HG03060 (cell line): ENCODE data around the gene SYT17.

Experiments
- ATAC-seq: cut with Tn5 transposase; IDR thresholded peaks from one replicate; pipeline ENCODE4 v1.9.1; 2021; ENCODE audit warnings: low read depth, moderate number of reproducible peaks; ENCODE audit not compliant: unreplicated experiment

Gene SYT17

GRCh38 chr16:19212059-19212458 lies 44.0 kb downstream of the SYT17 start:
- ATAC-seq, result no peak

DNA sequence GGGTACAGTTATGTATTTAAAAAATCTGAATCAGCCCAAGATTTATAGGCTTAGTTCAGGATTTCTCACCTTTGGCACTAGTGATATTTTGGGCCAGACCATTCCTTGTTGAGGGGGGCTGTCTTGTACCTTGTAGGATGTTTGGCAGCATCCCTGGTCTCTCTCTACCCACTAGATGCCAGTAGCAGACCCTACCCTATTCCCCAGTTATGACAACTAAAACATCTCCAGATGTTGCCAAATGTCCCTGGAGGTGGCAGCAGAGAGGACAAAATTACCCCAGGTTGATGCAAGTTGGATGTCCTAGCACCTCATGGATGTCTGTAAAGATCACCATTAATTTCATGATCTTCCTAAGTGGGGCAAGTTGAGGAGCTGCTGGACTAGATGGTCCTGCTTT lies 45.8 kb downstream of the SYT17 start:
- no peak for ATAC-seq

GRCh38 chr16:19215705-19216104 lies 47.7 kb downstream of the SYT17 start:
- ATAC-seq, result no peak

DNA sequence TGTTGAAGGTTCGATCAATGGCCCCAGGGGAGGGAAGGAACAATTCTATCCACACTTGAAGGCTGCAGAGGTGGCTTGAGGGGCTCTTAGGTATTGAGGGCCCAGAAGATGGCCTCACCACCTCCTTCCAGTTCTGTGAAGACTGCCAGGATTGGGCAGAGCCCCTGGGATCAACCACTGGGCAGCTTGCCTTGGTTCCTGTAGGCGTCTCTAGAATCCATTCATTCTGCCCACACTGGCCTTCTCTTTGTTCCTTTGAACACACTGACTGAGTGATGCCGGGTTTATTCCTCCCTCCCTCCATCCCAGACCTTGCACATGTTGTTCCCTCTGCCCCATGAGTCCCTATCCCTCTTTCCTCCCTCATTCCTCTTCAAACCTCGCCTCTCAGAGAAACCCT lies 50.5 kb downstream of the SYT17 start:
- ATAC-seq, result no peak

DNA sequence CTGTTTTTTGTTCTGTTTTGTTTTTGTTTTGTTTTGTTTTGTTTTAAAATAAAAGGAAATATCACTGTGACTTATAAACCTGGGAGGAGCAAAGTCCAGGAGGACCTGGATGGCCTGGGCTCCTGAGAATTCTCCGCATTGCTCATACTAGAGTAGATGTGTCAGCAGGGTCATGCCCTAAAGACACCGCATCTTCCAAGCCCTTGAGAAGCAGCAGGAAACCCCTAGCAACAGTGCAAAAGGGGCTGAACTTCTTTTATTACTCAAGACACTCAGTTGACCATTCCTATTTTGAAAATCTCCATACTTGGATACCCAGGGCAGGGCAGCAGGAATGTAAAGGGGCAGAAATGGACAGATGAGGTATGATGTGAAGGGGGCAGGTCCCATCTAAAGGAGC lies 51.8 kb downstream of the SYT17 start:
- no peak for ATAC-seq

- ATAC-seq, result no peak
Measured at GRCh38 chr16:19223235-19224170, 55.5 kb downstream of the SYT17 start.

- no peak for ATAC-seq
Measured at GRCh38 chr16:19225651-19226050, 57.6 kb downstream of the SYT17 start.

GRCh38 chr16:19227643-19228042 lies 59.6 kb downstream of the SYT17 start:
- no peak for ATAC-seq

GRCh38 chr16:19228052-19228451 lies 60.0 kb downstream of the SYT17 start:
- no peak for ATAC-seq

- no peak for ATAC-seq
Measured at GRCh38 chr16:19228575-19228974, 60.5 kb downstream of the SYT17 start.

DNA sequence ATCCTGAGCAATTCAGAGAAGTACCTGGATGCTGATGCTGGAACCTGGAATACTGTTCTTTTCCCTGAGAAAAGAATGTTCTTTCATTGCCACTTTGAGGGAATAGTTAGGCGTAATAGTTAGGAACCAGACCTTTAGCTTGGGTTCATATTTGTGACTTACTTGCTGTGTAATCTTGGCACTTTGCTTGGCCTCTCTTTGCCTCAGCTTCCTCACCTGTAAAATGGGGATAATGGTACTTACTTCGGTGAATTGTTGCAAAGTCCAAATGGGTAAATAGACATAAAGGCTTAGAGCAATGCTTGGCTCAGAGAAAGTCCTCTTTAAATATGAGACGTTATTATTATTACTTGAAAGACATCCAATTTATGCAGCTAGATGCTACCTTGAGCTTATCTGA lies 62.5 kb downstream of the SYT17 start:
- ATAC-seq, result no peak

DNA sequence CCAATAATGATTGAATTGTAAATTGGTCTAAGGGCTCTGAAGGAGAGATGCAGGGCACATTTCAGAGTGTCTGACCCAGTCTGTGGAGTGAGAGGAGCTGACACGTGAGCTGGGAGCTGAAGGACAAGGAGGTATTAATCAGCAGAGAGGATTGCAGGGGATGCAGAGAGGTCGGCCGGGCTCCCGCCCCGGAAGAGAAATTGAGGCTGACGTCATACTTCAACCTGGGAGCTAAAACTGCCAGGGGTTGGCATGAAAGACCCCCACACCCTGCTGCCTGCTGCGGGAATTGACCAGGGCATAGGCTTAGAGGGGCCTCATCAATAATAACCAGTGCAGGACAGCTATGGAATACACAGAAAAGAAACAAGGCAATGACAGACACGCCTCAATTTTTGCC lies 63.8 kb downstream of the SYT17 start:
- no peak for ATAC-seq

GRCh38 chr16:19232988-19233387 lies 64.9 kb downstream of the SYT17 start:
- no peak for ATAC-seq

GRCh38 chr16:19235478-19235877 lies 67.4 kb downstream of the SYT17 start:
- ATAC-seq, result no peak

- no peak for ATAC-seq
Measured at GRCh38 chr16:19235886-19236285, 67.8 kb downstream of the SYT17 start.

DNA sequence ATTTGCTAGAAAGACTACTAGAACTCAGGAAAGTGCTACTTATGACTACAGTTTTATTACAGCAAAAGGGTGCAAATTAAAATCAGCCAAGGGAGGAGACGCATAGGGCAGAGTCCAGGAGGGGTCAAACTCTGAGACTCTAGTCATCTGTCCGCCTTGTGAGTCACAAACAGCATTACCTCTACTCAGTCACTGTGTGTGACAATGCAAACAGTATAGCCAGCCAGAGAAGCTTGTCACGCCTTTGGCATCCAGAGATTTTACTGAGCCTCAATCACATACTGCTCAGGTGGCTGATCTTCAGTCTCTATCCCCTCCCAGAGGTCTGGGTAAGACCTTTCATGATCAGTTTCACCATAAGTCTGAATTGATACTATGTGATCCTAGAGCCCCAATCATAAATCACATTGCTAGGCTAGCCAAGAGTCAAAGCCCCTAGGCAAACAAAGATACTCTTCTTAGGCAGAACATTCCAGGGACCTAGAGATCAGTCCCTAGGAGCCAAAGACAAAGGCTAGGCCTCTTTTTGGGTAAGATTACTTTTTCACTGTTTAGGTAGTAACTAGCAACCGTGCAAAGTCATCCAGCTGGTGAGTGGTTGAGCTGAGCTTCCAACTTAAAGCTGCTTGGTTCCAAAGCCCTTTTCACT lies 68.6 kb downstream of the SYT17 start:
- ATAC-seq, result no peak

DNA sequence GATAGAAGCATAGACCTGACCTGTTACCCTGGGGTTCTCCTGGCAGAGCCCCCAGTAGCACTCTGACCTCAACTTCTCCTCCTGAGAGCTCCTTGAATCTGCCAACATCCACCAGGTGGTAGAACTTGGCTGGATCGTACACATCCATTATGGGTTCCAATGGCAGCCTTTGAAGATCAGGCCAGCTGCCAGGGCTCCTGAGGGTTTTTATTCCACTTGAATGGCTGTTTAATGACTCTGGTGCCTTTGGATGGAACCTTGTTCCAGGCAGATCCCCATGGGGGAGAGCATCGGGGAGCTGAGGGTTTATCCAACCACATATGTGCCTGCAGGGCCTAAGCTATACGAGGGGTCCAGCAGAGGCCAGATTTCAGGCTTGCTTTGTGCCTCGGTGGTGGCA lies 70.4 kb downstream of the SYT17 start:
- no peak for ATAC-seq

DNA sequence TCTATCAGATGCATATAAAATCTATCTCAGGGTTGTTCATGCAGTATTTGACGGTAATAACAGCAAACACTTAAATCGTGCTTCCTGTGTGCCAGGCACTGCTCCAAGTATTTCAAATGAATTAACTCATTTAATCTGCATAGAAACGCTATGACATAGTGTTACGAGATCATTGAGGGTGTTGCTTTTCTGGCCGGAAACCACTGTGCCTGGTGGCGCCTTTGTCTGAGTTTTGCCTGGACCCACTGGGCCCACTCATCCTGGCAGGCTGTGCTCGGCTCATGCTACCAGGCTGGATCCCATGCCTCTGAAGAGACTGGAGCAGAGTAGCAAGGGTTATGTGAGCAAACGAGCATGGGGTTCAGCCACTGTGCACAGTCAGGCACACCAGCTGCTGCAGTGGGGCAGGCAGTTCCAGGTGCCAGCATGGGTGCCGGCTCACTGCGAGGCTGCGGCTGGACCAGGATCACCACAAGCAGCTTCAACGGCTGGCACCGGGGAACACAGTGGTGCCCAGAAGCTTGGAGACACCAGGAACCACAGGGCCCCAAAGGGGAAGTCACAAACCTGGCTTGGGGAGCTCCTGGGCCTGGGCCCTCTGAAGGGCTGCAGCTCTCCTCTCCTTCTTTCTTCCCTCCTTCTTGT lies 71.6 kb downstream of the SYT17 start:
- no peak for ATAC-seq

DNA sequence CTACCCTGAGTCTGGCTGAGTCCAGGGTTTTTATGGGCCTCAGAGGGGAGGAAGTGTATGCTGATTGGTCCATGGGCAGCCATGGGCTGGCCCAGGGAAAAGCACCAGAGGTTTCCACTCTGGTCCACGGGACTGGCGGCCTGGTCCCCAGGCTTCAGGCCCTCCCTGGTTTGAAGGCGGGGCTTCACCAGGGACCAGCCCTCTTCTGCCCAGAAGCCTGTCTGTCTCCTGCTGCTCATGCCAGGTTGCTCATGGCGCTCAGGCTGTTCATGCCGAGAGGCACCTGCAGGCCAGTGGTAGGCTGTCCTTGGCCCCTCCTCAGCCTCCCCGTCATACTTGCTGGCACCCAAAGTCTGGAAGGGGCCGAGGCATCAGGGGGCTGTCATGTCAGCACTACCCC lies 72.5 kb downstream of the SYT17 start:
- no peak for ATAC-seq

DNA sequence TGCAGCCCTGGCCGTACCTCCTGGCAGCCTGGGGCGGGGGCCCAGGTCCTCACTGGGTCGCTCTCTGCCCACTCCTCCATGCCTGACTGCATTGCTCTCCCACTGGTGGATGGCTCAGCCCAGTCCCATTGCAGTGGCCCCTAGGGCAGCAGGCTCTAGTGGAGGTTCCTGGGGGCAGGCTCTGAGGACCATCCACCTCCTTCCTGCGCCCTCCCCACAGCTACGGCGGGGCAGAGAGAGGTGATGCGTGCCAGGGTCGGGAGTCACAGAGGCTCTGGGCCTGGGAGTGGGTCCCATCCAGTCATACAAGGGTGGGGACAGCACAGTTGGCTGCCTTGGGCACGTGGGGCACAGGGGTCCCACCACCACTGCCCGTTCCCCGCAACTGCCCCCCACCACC lies 73.5 kb downstream of the SYT17 start:
- no peak for ATAC-seq

DNA sequence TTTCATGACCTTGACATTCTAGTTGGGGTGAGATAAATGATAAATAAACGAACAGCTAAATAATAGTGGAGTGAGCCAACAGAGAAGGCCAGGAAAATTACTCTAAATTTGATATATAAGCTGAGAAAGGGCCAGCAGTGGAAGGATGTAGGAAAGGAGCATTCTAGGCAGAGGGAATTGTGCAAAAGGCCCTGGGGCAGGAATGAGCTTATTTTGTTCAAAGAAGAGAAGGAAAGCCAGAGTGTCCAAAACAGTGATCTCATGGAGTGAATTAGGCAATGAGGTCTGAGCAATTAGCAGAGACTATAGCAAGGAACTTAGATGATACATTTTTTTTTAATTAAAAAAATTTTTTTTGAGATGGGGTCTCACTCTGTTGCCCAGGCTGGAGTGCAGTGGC lies 74.1 kb downstream of the SYT17 start:
- ATAC-seq, result no peak
